ENCODE data around the gene CCDC66.

GRCh38 chr3:56593455-56594158 is 36.6 kb downstream of the CCDC66 start:
- TF ChIP-seq CTCF (conservative IDR thresholded peaks at IDR 0.05; ENCODE audit: low read depth in 2 of 2) (no peak), POLR2AphosphoS5 (IDR thresholded peaks at IDR 0.05; ENCODE audit: low read depth) (no peak), CREB1 (CRISPR knock-in tag; IDR thresholded peaks at IDR 0.05; ENCODE audit: low read depth) (no peak), EZH2 (IDR thresholded peaks at IDR 0.05; ENCODE audit: low read depth, unreplicated experiment) (no peak), EZH2phosphoT487 (IDR thresholded peaks at IDR 0.05; ENCODE audit: unreplicated experiment) (no peak), STAT1 (IDR thresholded peaks at IDR 0.05; ENCODE audit: unreplicated experiment) (no peak)
